Measurements from ENCODE around the gene S100G.
"Not testable (repeated sequence)": the region's sequence is repeated elsewhere in the genome, so short reads cannot be mapped to it uniquely, and the experiment has no call there.

S100G gene

DNA sequence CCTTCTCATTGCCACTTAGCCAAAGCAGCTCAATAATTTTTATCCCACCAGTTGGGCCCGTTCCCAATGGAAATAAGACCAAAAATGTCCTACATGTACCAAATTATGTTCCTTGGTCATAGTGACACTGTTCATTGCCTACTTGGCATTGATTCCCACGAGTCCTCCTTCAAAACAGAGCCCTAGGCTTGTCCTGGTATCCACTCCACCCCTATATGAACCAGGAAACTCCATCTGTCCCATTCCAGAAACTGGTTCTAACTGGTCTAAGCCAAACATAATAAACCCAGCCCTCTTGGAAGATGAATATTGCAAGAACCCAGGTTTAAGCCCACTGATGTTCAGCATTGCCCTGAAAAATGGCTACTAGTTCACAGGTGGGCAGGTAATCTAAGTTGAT is 30.9 kb upstream of the S100G start:
- Histone ChIP-seq H3K9ac (ENCODE audit: low read depth, low read length) (no peak overlapping the region), H3K4me1 (ENCODE audit: insufficient read depth, low read length) (no peaks in the 10 kb centered on the region), H3K27me3 (ENCODE audit: insufficient read depth, low read length, poor library complexity) (no peaks in the 10 kb centered on the region), H2AFZ (ENCODE audit: low read depth, low read length) (no peak overlapping the region), H3K79me2 (ENCODE audit: insufficient read depth, low read length) (no peaks in the 10 kb centered on the region), H4K20me1 (ENCODE audit: insufficient read depth, low read length) (no peaks in the 10 kb centered on the region), H3K4me2 (ENCODE audit: insufficient read depth, low read length) (no peak overlapping the region), H3K9me3 (ENCODE audit: insufficient read depth, low read length, severe bottlenecking) (no peaks in the 10 kb centered on the region), H3K4me3 (ENCODE audit: low read depth in 1 of 2, low read length in 2 of 2) (no peak overlapping the region), H3K27ac (ENCODE audit: low read length) (no peak overlapping the region), H3K36me3 (ENCODE audit: insufficient read depth, low read length) (peaks cover 18% of the 10 kb centered on the region)
- ATAC-seq (ENCODE audit: insufficient read depth, low read depth) (no peak), DNase-seq (no peak)
- no peak for TF ChIP-seq EZH2 (IDR thresholded peaks at IDR 0.05; ENCODE audit: borderline replicate concordance, low read depth, low read length, severe bottlenecking)
- TF ChIP-seq, protein P1, sequence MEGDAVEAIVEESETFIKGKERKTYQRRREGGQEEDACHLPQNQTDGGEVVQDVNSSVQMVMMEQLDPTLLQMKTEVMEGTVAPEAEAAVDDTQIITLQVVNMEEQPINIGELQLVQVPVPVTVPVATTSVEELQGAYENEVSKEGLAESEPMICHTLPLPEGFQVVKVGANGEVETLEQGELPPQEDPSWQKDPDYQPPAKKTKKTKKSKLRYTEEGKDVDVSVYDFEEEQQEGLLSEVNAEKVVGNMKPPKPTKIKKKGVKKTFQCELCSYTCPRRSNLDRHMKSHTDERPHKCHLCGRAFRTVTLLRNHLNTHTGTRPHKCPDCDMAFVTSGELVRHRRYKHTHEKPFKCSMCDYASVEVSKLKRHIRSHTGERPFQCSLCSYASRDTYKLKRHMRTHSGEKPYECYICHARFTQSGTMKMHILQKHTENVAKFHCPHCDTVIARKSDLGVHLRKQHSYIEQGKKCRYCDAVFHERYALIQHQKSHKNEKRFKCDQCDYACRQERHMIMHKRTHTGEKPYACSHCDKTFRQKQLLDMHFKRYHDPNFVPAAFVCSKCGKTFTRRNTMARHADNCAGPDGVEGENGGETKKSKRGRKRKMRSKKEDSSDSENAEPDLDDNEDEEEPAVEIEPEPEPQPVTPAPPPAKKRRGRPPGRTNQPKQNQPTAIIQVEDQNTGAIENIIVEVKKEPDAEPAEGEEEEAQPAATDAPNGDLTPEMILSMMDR (IDR thresholded peaks at IDR 0.05; ENCODE audit: borderline replicate concordance, extremely low read depth, low read length, poor library complexity, severe bottlenecking): no peak

DNA sequence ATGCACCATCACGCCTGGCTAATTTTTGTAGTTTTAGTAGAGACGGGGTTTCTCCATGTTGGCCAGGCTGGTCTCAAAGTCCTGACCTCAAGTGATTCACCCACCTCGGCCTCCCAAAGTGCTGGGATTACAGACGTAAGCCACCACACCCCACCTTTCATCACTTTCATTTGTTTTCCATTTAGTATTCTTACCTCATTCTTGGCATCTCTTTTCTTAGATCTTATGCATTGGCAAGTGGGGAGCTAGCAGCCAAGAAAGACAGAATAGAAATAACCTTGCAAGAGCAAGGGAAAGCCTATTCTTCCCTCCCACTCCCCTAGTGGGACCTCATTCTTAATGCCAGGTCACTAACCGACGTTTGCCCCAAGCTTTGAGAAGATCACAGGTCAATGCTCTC is 21.4 kb upstream of the S100G start:
- not testable (repeated sequence) for H3K79me2 ChIP-seq (ENCODE audit: insufficient read depth, low read length); ATAC-seq (ENCODE audit: insufficient read depth, low read depth); H3K4me3 ChIP-seq (ENCODE audit: low read depth in 1 of 2, low read length in 2 of 2); H2AFZ ChIP-seq (ENCODE audit: low read depth, low read length); H3K27ac ChIP-seq (ENCODE audit: low read length); H3K36me3 ChIP-seq (ENCODE audit: insufficient read depth, low read length); H3K4me2 ChIP-seq (ENCODE audit: insufficient read depth, low read length); DNase-seq; H3K9me3 ChIP-seq (ENCODE audit: insufficient read depth, low read length, severe bottlenecking); H3K4me1 ChIP-seq (ENCODE audit: insufficient read depth, low read length); H3K27me3 ChIP-seq (ENCODE audit: insufficient read depth, low read length, poor library complexity); H4K20me1 ChIP-seq (ENCODE audit: insufficient read depth, low read length); H3K9ac ChIP-seq (ENCODE audit: low read depth, low read length)

DNA sequence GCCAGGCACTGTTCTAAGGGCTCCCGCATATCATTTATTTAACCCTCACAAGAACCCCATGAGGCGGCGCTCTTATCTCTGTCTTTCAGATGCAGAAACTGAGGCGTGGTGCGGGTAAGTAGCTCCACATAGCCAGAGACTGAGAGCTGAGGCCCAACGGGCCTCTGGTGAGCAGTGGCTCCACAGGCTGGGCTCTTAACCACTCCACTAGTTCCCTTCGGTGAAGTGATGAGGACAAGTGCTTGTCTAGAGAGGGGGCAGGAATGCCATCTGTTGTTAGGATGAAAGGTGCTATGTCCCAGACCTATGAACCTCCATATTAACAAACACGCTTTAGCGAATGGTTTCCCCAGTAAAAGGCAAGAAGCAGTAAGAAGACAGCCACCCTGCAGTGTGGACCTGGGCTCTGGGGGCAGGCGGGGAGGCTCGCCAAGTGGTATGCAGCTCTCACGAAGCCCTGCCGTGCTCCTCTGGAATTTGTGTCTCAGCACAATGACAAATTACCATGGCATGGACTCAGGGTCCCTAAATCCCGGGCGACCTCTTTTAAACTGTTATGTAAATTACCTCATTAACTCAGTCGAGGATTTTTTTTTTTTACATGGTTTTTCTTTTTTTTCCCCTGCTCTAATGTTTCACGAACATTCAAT is 20.9 kb upstream of the S100G start:
- H2AFZ ChIP-seq (ENCODE audit: low read depth, low read length): no peak overlapping the region
- DNase-seq (no peak), ATAC-seq (ENCODE audit: insufficient read depth, low read depth) (no peak)
- no peaks in the 10 kb centered on the region for H3K79me2 ChIP-seq (ENCODE audit: insufficient read depth, low read length)
- no peaks in the 10 kb centered on the region for H3K9me3 ChIP-seq (ENCODE audit: insufficient read depth, low read length, severe bottlenecking)
- no peak for TF ChIP-seq EZH2 (IDR thresholded peaks at IDR 0.05; ENCODE audit: borderline replicate concordance, low read depth, low read length, severe bottlenecking)
- TF ChIP-seq, protein P1 (IDR thresholded peaks at IDR 0.05; ENCODE audit: borderline replicate concordance, extremely low read depth, low read length, poor library complexity, severe bottlenecking): no peak
- H3K36me3 ChIP-seq (ENCODE audit: insufficient read depth, low read length): no peaks in the 10 kb centered on the region
- no peaks in the 10 kb centered on the region for H4K20me1 ChIP-seq (ENCODE audit: insufficient read depth, low read length)
- no peak overlapping the region for H3K4me2 ChIP-seq (ENCODE audit: insufficient read depth, low read length)
- no peak overlapping the region for H3K4me3 ChIP-seq (ENCODE audit: low read depth in 1 of 2, low read length in 2 of 2)
- H3K9ac ChIP-seq (ENCODE audit: low read depth, low read length): no peak overlapping the region
- no peak overlapping the region for H3K27ac ChIP-seq (ENCODE audit: low read length)
- no peaks in the 10 kb centered on the region for H3K27me3 ChIP-seq (ENCODE audit: insufficient read depth, low read length, poor library complexity)
- no peaks in the 10 kb centered on the region for H3K4me1 ChIP-seq (ENCODE audit: insufficient read depth, low read length)

DNA sequence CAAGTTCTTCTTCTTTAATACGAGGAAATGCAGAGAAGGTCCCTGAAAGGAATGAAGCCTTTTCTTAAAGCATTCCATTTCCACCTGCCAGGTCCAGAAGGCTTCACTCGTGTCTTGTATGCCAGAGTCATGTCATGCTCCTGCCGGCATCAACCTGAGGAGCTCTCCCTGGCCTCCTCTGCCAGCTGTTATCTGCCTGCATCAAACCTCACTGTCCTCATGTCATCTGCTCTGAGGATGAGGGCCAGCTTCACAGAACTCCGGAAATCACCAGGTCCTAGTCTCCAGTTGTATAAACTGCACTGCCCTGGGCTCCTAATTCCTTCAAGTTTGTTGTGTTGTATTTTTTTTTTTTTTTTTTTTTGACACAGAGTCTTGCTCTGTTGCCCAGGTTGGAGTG is 20.0 kb upstream of the S100G start:
- no peak for DNase-seq
- Histone ChIP-seq H3K4me1 (ENCODE audit: insufficient read depth, low read length) (no peaks in the 10 kb centered on the region), H3K4me2 (ENCODE audit: insufficient read depth, low read length) (no peak overlapping the region), H3K4me3 (ENCODE audit: low read depth in 1 of 2, low read length in 2 of 2) (no peak overlapping the region), H3K27me3 (ENCODE audit: insufficient read depth, low read length, poor library complexity) (no peaks in the 10 kb centered on the region), H3K9ac (ENCODE audit: low read depth, low read length) (no peak overlapping the region), H3K27ac (ENCODE audit: low read length) (no peak overlapping the region), H3K36me3 (ENCODE audit: insufficient read depth, low read length) (no peaks in the 10 kb centered on the region), H2AFZ (ENCODE audit: low read depth, low read length) (no peak overlapping the region), H3K79me2 (ENCODE audit: insufficient read depth, low read length) (no peaks in the 10 kb centered on the region), H3K9me3 (ENCODE audit: insufficient read depth, low read length, severe bottlenecking) (no peaks in the 10 kb centered on the region), H4K20me1 (ENCODE audit: insufficient read depth, low read length) (no peaks in the 10 kb centered on the region)
- TF ChIP-seq EZH2 (IDR thresholded peaks at IDR 0.05; ENCODE audit: borderline replicate concordance, low read depth, low read length, severe bottlenecking): no peak
- TF ChIP-seq, protein P1 (IDR thresholded peaks at IDR 0.05; ENCODE audit: borderline replicate concordance, extremely low read depth, low read length, poor library complexity, severe bottlenecking): no peak
- no peak for ATAC-seq (ENCODE audit: insufficient read depth, low read depth)

Data from DND-41 (cell line).